ENCODE measurements around the gene SLC38A1. TPM values are rescaled to one million over a fixed set of nuclear protein-coding genes. Genes with fewer than 3 reads are reported as not detected.

Gene SLC38A1
- total RNA-seq, 1 experiment from 2014 or later: 155 TPM

DNA sequence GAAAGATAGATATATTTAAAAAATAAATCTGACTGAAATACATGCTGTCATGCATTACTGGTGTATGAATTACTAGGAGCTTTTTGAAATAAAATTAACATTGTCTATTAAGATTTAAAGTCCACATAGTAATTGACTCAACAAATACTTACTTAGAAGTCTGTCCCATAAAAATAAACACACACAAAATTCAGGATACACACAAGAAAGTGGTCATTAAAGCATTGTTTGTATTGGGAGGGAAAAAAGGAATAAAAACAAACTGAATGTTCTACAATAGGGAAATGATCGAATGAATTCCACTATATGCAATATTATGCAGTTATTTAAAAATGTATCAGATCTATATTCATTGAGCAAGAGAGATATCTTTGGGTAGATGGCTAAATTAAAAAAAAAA lies 118.9 kb downstream of the SLC38A1 start:
- Histone ChIP-seq H3K4me3 (replicated peaks in 1 of 2; ENCODE audit: low read depth in 1 of 2, low read length in 2 of 2) (no peak overlapping the region), H3K36me3 (ENCODE audit: control insufficient read depth in 1 of 2, insufficient read depth in 2 of 2, low read length in 2 of 2) (no peaks in the 10 kb centered on the region), H3K9ac (ENCODE audit: low read length) (no peak overlapping the region), H3K9me3 (ENCODE audit: control insufficient read depth in 1 of 2, insufficient read depth in 1 of 2, low read depth in 1 of 2, low read length in 2 of 2) (no peaks in the 10 kb centered on the region), H4K20me1 (ENCODE audit: insufficient read depth) (no peaks in the 10 kb centered on the region), H3K79me2 (ENCODE audit: insufficient read depth, low read length) (no peaks in the 10 kb centered on the region), H2AFZ (ENCODE audit: low read depth, low read length, poor library complexity, severe bottlenecking) (no peak overlapping the region), H3K4me2 (ENCODE audit: low read length) (no peak overlapping the region), H3K9me2 (ENCODE audit: insufficient read depth) (no peaks in the 10 kb centered on the region), H3K4me1 (ENCODE audit: control insufficient read depth in 1 of 2, insufficient read depth in 2 of 2, low read length in 2 of 2) (peaks cover 2 to 6% of the 10 kb centered on the region in 2 experiments; a peak in 2 of 4 replicates), H3K27me3 (ENCODE audit: insufficient read depth, low read length) (no peaks in the 10 kb centered on the region), H3K27ac (ENCODE audit: low read depth, low read length) (no peak overlapping the region)
- ChIA-PET RAD21 (ENCODE audit: low non-redundant PET in 1 of 2, low total read pairs in 2 of 2, uncharacterized antibody in 2 of 2, unreplicated experiment in 2 of 2) (no interaction called here), CTCF (no interaction called here), POLR2A (no interaction called here)
- BruUV-seq (replicated peaks): no TSS peak
- ATAC-seq (no peak), DNase-seq (ENCODE audit: low read depth, low spot score) (no peak)
- TF ChIP-seq, protein P1, sequence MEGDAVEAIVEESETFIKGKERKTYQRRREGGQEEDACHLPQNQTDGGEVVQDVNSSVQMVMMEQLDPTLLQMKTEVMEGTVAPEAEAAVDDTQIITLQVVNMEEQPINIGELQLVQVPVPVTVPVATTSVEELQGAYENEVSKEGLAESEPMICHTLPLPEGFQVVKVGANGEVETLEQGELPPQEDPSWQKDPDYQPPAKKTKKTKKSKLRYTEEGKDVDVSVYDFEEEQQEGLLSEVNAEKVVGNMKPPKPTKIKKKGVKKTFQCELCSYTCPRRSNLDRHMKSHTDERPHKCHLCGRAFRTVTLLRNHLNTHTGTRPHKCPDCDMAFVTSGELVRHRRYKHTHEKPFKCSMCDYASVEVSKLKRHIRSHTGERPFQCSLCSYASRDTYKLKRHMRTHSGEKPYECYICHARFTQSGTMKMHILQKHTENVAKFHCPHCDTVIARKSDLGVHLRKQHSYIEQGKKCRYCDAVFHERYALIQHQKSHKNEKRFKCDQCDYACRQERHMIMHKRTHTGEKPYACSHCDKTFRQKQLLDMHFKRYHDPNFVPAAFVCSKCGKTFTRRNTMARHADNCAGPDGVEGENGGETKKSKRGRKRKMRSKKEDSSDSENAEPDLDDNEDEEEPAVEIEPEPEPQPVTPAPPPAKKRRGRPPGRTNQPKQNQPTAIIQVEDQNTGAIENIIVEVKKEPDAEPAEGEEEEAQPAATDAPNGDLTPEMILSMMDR (IDR thresholded peaks at IDR 0.05 in 2 of 3, conservative IDR thresholded peaks at IDR 0.05 in 1 of 3; ENCODE audit: borderline replicate concordance in 1 of 3, insufficient read depth in 1 of 3, low read depth in 2 of 3, low read length in 2 of 3): no peak
- TF ChIP-seq, protein P2, sequence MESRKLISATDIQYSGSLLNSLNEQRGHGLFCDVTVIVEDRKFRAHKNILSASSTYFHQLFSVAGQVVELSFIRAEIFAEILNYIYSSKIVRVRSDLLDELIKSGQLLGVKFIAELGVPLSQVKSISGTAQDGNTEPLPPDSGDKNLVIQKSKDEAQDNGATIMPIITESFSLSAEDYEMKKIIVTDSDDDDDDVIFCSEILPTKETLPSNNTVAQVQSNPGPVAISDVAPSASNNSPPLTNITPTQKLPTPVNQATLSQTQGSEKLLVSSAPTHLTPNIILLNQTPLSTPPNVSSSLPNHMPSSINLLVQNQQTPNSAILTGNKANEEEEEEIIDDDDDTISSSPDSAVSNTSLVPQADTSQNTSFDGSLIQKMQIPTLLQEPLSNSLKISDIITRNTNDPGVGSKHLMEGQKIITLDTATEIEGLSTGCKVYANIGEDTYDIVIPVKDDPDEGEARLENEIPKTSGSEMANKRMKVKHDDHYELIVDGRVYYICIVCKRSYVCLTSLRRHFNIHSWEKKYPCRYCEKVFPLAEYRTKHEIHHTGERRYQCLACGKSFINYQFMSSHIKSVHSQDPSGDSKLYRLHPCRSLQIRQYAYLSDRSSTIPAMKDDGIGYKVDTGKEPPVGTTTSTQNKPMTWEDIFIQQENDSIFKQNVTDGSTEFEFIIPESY (IDR thresholded peaks at IDR 0.05; ENCODE audit: extremely low read depth, insufficient replicate concordance, low read length): no peak
- TF ChIP-seq ZFX (IDR thresholded peaks at IDR 0.05) (no peak), CEBPB (IDR thresholded peaks at IDR 0.05; ENCODE audit: low read depth) (no peak), EZH2 (IDR thresholded peaks at IDR 0.05) (no peak), TCF7L2 (IDR thresholded peaks at IDR 0.05; ENCODE audit: borderline replicate concordance, extremely low read depth, insufficient read depth, insufficient read length) (no peak), SRF (IDR thresholded peaks at IDR 0.05; ENCODE audit: low read depth) (no peak), SIN3A (IDR thresholded peaks at IDR 0.05; ENCODE audit: low read depth) (no peak), EZH2phosphoT487 (IDR thresholded peaks at IDR 0.05; ENCODE audit: borderline replicate concordance) (no peak), ELF1 (IDR thresholded peaks at IDR 0.05; ENCODE audit: borderline replicate concordance, low read depth) (no peak), POLR2A (IDR thresholded peaks at IDR 0.05; ENCODE audit: borderline replicate concordance, extremely low read depth, insufficient read depth, insufficient read length) (no peak), CBX3 (IDR thresholded peaks at IDR 0.05; ENCODE audit: low read depth) (no peak), RAD21 (IDR thresholded peaks at IDR 0.05; ENCODE audit: low read depth) (no peak), SP1 (IDR thresholded peaks at IDR 0.05; ENCODE audit: low read depth) (no peak), ZNF274 (IDR thresholded peaks at IDR 0.05; ENCODE audit: low read depth, low read length) (no peak)
- TF ChIP-seq, protein P3, sequence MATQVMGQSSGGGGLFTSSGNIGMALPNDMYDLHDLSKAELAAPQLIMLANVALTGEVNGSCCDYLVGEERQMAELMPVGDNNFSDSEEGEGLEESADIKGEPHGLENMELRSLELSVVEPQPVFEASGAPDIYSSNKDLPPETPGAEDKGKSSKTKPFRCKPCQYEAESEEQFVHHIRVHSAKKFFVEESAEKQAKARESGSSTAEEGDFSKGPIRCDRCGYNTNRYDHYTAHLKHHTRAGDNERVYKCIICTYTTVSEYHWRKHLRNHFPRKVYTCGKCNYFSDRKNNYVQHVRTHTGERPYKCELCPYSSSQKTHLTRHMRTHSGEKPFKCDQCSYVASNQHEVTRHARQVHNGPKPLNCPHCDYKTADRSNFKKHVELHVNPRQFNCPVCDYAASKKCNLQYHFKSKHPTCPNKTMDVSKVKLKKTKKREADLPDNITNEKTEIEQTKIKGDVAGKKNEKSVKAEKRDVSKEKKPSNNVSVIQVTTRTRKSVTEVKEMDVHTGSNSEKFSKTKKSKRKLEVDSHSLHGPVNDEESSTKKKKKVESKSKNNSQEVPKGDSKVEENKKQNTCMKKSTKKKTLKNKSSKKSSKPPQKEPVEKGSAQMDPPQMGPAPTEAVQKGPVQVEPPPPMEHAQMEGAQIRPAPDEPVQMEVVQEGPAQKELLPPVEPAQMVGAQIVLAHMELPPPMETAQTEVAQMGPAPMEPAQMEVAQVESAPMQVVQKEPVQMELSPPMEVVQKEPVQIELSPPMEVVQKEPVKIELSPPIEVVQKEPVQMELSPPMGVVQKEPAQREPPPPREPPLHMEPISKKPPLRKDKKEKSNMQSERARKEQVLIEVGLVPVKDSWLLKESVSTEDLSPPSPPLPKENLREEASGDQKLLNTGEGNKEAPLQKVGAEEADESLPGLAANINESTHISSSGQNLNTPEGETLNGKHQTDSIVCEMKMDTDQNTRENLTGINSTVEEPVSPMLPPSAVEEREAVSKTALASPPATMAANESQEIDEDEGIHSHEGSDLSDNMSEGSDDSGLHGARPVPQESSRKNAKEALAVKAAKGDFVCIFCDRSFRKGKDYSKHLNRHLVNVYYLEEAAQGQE (IDR thresholded peaks at IDR 0.05; ENCODE audit: low read depth): no peak
- TF ChIP-seq, protein P4, sequence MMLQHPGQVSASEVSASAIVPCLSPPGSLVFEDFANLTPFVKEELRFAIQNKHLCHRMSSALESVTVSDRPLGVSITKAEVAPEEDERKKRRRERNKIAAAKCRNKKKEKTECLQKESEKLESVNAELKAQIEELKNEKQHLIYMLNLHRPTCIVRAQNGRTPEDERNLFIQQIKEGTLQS (IDR thresholded peaks at IDR 0.05): no peak
- intact Hi-C loops (cut with micrococcal nuclease): loop anchor here (5.0 kb wide), 1 partner anchor 207 kb away; no protein-coding TSS in a partner anchor

Measured in HCT116 (cell line).